GM18508 (cell line): Measurements from ENCODE around the gene COL11A1.
"Not testable (repeated sequence)": the region's sequence is repeated elsewhere in the genome, so short reads cannot be mapped to it uniquely, and the experiment has no call there.

Source experiments
- ATAC-seq: cut with Tn5 transposase; IDR thresholded peaks from one replicate; pipeline ENCODE4 v1.9.1; 2021; ENCODE audit warnings: moderate number of reproducible peaks; ENCODE audit not compliant: insufficient read depth, unreplicated experiment

The COL11A1 gene

GRCh38 chr1:102933362-102933761 lies 175.0 kb downstream of the COL11A1 start:
- ATAC-seq, result not testable (repeated sequence)

- no peak for ATAC-seq
These were observed 188.7 kb downstream of the COL11A1 start for GRCh38 chr1:102919659-102920058.

GRCh38 chr1:102901996-102902395 lies 206.3 kb downstream of the COL11A1 start:
- no peak for ATAC-seq

GRCh38 chr1:102899935-102900334 lies 208.4 kb downstream of the COL11A1 start:
- no peak for ATAC-seq

- ATAC-seq, result no peak
These were observed 210.8 kb downstream of the COL11A1 start for GRCh38 chr1:102897557-102897956.

GRCh38 chr1:102896771-102897170 lies 211.6 kb downstream of the COL11A1 start:
- no peak for ATAC-seq

- no peak for ATAC-seq
These were observed 212.0 kb downstream of the COL11A1 start for GRCh38 chr1:102896286-102896685.

GRCh38 chr1:102891868-102892625 lies 216.3 kb downstream of the COL11A1 start:
- ATAC-seq, result no peak

- ATAC-seq, result no peak
These were observed 221.7 kb downstream of the COL11A1 start for GRCh38 chr1:102886638-102887037.

GRCh38 chr1:102884238-102884637 lies 224.1 kb downstream of the COL11A1 start:
- no peak for ATAC-seq

- no peak for ATAC-seq
These were observed 228.8 kb downstream of the COL11A1 start for GRCh38 chr1:102879439-102879993.

GRCh38 chr1:102875756-102876155 lies 232.6 kb downstream of the COL11A1 start:
- no peak for ATAC-seq

- no peak for ATAC-seq
These were observed 235.8 kb downstream of the COL11A1 start for GRCh38 chr1:102872526-102872925.

GRCh38 chr1:102872097-102872496 lies 236.2 kb downstream of the COL11A1 start:
- ATAC-seq, result no peak

GRCh38 chr1:102863704-102864103 lies 244.6 kb downstream of the COL11A1 start:
- no peak for ATAC-seq

GRCh38 chr1:102861247-102861646 lies 247.1 kb downstream of the COL11A1 start:
- ATAC-seq, result no peak

- no peak for ATAC-seq
These were observed 249.6 kb downstream of the COL11A1 start for GRCh38 chr1:102858695-102859094.

GRCh38 chr1:102857251-102857650 lies 251.1 kb downstream of the COL11A1 start:
- ATAC-seq, result no peak

- ATAC-seq, result no peak
These were observed 254.6 kb downstream of the COL11A1 start for GRCh38 chr1:102853701-102854187.

- ATAC-seq, result no peak
These were observed 255.2 kb downstream of the COL11A1 start for GRCh38 chr1:102853136-102853535.

- no peak for ATAC-seq
These were observed 255.7 kb downstream of the COL11A1 start for GRCh38 chr1:102852613-102853012.

- ATAC-seq, result no peak
These were observed 256.7 kb downstream of the COL11A1 start for GRCh38 chr1:102851616-102852015.
